ENCODE results near the gene AP2A2.

- no peak for TF ChIP-seq CTCF (conservative IDR thresholded peaks at IDR 0.05; ENCODE audit: low read length)
- no peak for TF ChIP-seq EZH2phosphoT487 (IDR thresholded peaks at IDR 0.05; ENCODE audit: borderline replicate concordance, low read depth, low read length)
Observed at GRCh38 chr11:907668-908067, 18.0 kb upstream of the AP2A2 start.

Measured in OCI-LY7 (cell line).